WTC11 (cell line): Measurements from ENCODE around the gene REEP3. TPM values are rescaled to one million over a fixed set of nuclear protein-coding genes. Genes with fewer than 3 reads are reported as not detected.

Experiments used
- ATAC-seq: fragments of 200-7000 bp; cut with Tn5 transposase; 2 replicates; pipeline ENCODE4 v1.10.0; 2021; ENCODE audit warnings: mild to moderate bottlenecking, moderate library complexity
- CTCF ChIA-PET: fragments of 300-600 bp; sonication (Branson Sonifier 250); formaldehyde crosslinking; loops from one replicate; lab custom pipeline; 2021; ENCODE audit warnings: antibody characterized with exemption; lab: Charles Lee
- POLR2A ChIA-PET: fragments of 350-600 bp; sonication (Branson Sonifier 250); formaldehyde crosslinking; loops from one replicate; lab custom pipeline; 2021; ENCODE audit warnings: antibody characterized with exemption; lab: Charles Lee
- DNase-seq: peaks from one replicate; pipeline ENCODE4 v3.0.0; 2021; ENCODE audit warnings: low spot score
- H3K27ac Mint-ChIP-seq: 2 replicates; pipeline ENCODE4 v1.8.0; 2021; ENCODE audit warnings: mixed read lengths
- H3K27me3 Mint-ChIP-seq: 2 replicates; pipeline ENCODE4 v1.8.0; 2021; ENCODE audit warnings: low read depth, mild to moderate bottlenecking, moderate library complexity, mixed read lengths
- H3K36me3 Mint-ChIP-seq: 2 replicates; pipeline ENCODE4 v1.8.0; 2021; ENCODE audit warnings: mixed read lengths
- H3K4me1 Mint-ChIP-seq: 2 replicates; pipeline ENCODE4 v1.8.0; 2022; ENCODE audit warnings: mixed read lengths
- H3K4me3 Mint-ChIP-seq: 2 replicates; pipeline ENCODE4 v1.8.0; 2021; ENCODE audit warnings: mild to moderate bottlenecking, moderate library complexity, mixed read lengths
- H3K9me3 Mint-ChIP-seq: 2 replicates; pipeline ENCODE4 v1.8.0; 2021; ENCODE audit warnings: mixed read lengths
- CREM ChIP-seq: sonication (generic); formaldehyde crosslinking; IDR thresholded peaks from 2 replicates; pipeline ENCODE4 v1.8.1; 2022; ENCODE audit warnings: mild to moderate bottlenecking, missing genetic modification reagents, moderate library complexity
- FOXK1 ChIP-seq: sonication (generic); formaldehyde crosslinking; IDR thresholded peaks from 2 replicates; pipeline ENCODE4 v1.8.0; 2022; ENCODE audit warnings: mild to moderate bottlenecking, moderate library complexity, missing genetic modification reagents
- GTF2I ChIP-seq: fragments of 250-450 bp; sonication (Bioruptor Pico); conservative IDR thresholded peaks from 2 replicates; pipeline ENCODE4 v1.4.0; 2021; ENCODE audit warnings: mild to moderate bottlenecking
- IRF2 ChIP-seq: sonication (generic); formaldehyde crosslinking; IDR thresholded peaks from 2 replicates; pipeline ENCODE4 v1.8.0; 2022; ENCODE audit warnings: low read depth, missing genetic modification reagents, borderline replicate concordance
- JUN ChIP-seq: sonication (generic); formaldehyde crosslinking; IDR thresholded peaks from 2 replicates; pipeline ENCODE4 v1.8.0; 2023; ENCODE audit warnings: mild to moderate bottlenecking, missing genetic modification reagents
- MYBL2 ChIP-seq: sonication (generic); formaldehyde crosslinking; IDR thresholded peaks from 2 replicates; pipeline ENCODE4 v1.8.1; 2023; ENCODE audit warnings: mild to moderate bottlenecking, moderate library complexity, missing genetic modification reagents
- NFATC4 ChIP-seq: fragments of 250-450 bp; sonication (Bioruptor Pico); IDR thresholded peaks from 2 replicates; pipeline ENCODE4 v1.9.0; 2021; ENCODE audit warnings: mild to moderate bottlenecking
- RELA ChIP-seq: sonication (generic); formaldehyde crosslinking; IDR thresholded peaks from 2 replicates; pipeline ENCODE4 v1.8.1; 2022; ENCODE audit warnings: missing genetic modification reagents, mild to moderate bottlenecking, borderline replicate concordance
- total RNA-seq: library from RNA; stranded (reverse); gene quantifications from 3 replicates; pipeline ENCODE4 v1.2.3, GENCODE V29; 2021
- TF ChIP-seq, protein P1 (sequence below): fragments of 250-450 bp; sonication (Bioruptor Pico); IDR thresholded peaks from 2 replicates; pipeline ENCODE4 v2.1.2; 2022; ENCODE audit warnings: mild to moderate bottlenecking, moderate library complexity
- TF ChIP-seq, protein P2 (sequence below): sonication (generic); formaldehyde crosslinking; IDR thresholded peaks from 2 replicates; pipeline ENCODE4 v1.8.0; 2023; ENCODE audit warnings: missing genetic modification reagents
- TF ChIP-seq, protein P3 (sequence below): fragments of 250-450 bp; sonication (Bioruptor Pico); conservative IDR thresholded peaks from 2 replicates; pipeline ENCODE4 v1.9.0; 2021; ENCODE audit warnings: mild to moderate bottlenecking
- TF ChIP-seq, protein P4 (sequence below): sonication (generic); formaldehyde crosslinking; IDR thresholded peaks from 2 replicates; pipeline ENCODE4 v1.8.0; 2022; ENCODE audit warnings: mild to moderate bottlenecking, missing genetic modification reagents
- TF ChIP-seq, protein P5 (sequence below): sonication (generic); formaldehyde crosslinking; IDR thresholded peaks from 2 replicates; pipeline ENCODE4 v1.8.0; 2022; ENCODE audit warnings: mild to moderate bottlenecking, missing genetic modification reagents
- TF ChIP-seq, protein P6 (sequence below): sonication (generic); formaldehyde crosslinking; conservative IDR thresholded peaks from 2 replicates; pipeline ENCODE4 v1.8.1; 2023; ENCODE audit warnings: mild to moderate bottlenecking, low read depth, missing genetic modification reagents, moderate library complexity
- TF ChIP-seq, protein P7 (sequence below): sonication (generic); formaldehyde crosslinking; IDR thresholded peaks from 2 replicates; pipeline ENCODE4 v1.8.0; 2023; ENCODE audit warnings: mild to moderate bottlenecking, missing genetic modification reagents
- TF ChIP-seq, protein P8 (sequence below): sonication (generic); formaldehyde crosslinking; IDR thresholded peaks from 2 replicates; pipeline ENCODE4 v1.8.1; 2022; ENCODE audit warnings: missing genetic modification reagents, borderline replicate concordance

REEP3 gene
- total RNA-seq, 1 experiment from 2014 or later: 18.5 TPM

DNA sequence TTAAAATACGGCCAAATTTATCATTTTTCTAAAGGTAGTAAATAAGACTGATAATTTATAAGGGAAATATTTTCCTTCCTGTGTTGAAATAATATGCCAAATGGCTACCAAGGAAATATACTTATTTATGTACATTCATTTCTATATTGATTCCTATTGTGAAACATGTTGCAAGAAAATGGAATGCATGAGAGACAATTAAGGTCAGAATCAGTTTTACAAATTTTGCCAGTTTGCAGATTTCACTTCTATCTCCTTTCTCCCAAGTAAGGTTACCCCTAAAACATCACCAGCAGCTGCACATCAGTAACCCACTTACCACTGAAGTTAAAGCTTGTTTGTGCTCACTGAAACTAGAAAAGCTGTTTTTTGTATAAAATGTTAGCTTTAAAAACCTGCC, 19.2 kb upstream of the REEP3 start (continued):
- TF ChIP-seq, protein P1, sequence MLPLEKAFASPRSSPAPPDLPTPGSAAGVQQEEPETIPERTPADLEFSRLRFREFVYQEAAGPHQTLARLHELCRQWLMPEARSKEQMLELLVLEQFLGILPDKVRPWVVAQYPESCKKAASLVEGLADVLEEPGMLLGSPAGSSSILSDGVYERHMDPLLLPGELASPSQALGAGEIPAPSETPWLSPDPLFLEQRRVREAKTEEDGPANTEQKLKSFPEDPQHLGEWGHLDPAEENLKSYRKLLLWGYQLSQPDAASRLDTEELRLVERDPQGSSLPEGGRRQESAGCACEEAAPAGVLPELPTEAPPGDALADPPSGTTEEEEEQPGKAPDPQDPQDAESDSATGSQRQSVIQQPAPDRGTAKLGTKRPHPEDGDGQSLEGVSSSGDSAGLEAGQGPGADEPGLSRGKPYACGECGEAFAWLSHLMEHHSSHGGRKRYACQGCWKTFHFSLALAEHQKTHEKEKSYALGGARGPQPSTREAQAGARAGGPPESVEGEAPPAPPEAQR (CRISPR knock-in tag): no peak
- TF ChIP-seq, protein P2, sequence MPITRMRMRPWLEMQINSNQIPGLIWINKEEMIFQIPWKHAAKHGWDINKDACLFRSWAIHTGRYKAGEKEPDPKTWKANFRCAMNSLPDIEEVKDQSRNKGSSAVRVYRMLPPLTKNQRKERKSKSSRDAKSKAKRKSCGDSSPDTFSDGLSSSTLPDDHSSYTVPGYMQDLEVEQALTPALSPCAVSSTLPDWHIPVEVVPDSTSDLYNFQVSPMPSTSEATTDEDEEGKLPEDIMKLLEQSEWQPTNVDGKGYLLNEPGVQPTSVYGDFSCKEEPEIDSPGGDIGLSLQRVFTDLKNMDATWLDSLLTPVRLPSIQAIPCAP: no peak

DNA sequence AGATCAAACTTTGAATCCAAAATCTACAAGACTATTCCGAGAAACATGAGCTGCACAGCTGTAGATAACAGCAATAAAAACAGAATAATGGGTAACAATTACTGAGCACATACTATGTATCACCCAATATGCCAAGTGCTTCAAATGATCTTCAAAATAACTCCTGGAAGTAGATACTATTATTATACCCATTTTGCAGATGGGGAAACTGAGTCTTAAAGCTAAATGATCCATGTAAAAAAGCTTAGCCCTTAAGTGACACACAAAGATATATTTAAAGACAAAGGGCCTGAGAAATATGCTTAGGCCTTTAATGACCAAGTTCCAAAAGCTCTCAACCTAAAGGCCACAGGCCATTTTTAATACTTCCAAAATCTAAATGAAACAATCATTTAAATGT, 18.4 kb upstream of the REEP3 start:
- Mint-ChIP-seq H3K4me3 (no peak overlapping the region), H3K36me3 (no peaks in the 10 kb centered on the region), H3K9me3 (no peaks in the 10 kb centered on the region), H3K27me3 (no peaks in the 10 kb centered on the region), H3K27ac (no peak overlapping the region), H3K4me1 (peaks cover 34% of the 10 kb centered on the region)
- TF ChIP-seq RELA (CRISPR knock-in tag): no peak
- no peak for TF ChIP-seq IRF2
- TF ChIP-seq, protein P3, sequence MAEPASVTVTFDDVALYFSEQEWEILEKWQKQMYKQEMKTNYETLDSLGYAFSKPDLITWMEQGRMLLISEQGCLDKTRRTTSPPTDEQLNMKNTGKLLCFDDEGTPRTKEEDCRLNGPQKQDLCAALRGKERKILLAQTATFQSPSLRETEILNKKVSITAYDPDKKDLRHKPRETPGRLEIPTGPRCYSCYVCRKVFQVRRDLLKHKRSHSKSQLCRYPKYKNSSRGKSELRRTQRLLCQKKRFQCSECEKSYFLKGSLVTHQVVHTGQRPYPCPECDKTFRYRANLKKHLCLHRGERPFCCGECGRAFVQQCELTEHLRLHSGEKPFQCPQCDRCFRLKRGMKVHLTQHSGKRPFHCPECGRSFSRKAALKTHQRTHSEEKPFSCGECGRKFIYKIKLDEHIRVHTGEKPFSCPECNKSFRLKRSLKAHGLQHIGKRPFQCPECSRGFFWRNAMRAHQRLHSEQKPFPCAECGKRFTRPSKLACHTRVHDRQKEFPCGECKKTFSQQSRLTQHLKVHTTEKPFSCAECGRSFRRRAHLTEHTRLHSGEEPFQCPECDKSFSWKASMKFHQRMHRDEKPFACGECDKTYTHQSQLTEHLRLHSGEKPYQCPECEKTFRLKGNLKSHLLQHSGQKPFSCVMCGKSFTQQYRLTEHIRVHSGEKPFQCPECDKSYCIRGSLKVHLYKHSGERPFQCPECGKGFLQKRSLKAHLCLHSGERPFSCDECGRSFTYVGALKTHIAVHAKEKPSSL: no peak
- no peak for TF ChIP-seq GTF2I (CRISPR knock-in tag)
- TF ChIP-seq, protein P4, sequence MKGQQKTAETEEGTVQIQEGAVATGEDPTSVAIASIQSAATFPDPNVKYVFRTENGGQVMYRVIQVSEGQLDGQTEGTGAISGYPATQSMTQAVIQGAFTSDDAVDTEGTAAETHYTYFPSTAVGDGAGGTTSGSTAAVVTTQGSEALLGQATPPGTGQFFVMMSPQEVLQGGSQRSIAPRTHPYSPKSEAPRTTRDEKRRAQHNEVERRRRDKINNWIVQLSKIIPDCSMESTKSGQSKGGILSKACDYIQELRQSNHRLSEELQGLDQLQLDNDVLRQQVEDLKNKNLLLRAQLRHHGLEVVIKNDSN (CRISPR knock-in tag): no peak
- TF ChIP-seq JUN: no peak
- ATAC-seq: no peak
- CTCF ChIA-PET: interaction anchor here (1.4 kb wide), 1 partner anchor 217 kb away, joined by 5 read pairs; no protein-coding TSS in a partner anchor
- POLR2A ChIA-PET: interaction anchor here (0.7 kb wide), 2 partner anchors 9 to 1751 kb away, joined by 4 to 9 read pairs; no protein-coding TSS in a partner anchor
- no peak for DNase-seq

DNA sequence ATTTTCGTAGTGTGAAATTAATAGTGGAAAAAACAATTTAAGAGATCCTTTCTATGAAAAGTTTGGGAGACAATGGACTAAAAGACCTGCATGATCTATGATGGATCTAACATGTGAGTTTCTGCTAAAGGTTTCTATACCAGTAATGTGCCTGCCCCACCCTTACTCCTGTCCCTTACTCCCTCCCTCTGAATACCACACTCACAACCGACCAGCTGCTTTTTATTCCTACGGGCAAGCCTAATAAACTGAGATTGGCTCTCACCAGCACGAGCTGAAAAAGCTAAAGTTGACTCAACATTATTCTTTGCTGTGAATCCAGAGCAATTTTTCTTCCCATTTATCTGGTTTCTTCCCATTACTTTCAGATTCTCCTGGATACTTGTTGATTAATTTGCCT, 17.8 kb upstream of the REEP3 start:
- H3K4me1 Mint-ChIP-seq: peaks cover 34% of the 10 kb centered on the region
- H3K4me3 Mint-ChIP-seq: no peak overlapping the region
- DNase-seq: no peak
- ChIA-PET POLR2A (no interaction called here), CTCF (interaction anchor here (1.0 to 1.7 kb wide), 3 partner anchors 126 to 217 kb away, joined by 3 to 6 read pairs (median 5); no protein-coding TSS in a partner anchor)
- ATAC-seq: no peak
- no peaks in the 10 kb centered on the region for H3K36me3 Mint-ChIP-seq
- peak overlapping the region; percentile 91 for H3K27ac Mint-ChIP-seq
- no peaks in the 10 kb centered on the region for H3K9me3 Mint-ChIP-seq
- H3K27me3 Mint-ChIP-seq: no peaks in the 10 kb centered on the region
- TF ChIP-seq, protein P5, sequence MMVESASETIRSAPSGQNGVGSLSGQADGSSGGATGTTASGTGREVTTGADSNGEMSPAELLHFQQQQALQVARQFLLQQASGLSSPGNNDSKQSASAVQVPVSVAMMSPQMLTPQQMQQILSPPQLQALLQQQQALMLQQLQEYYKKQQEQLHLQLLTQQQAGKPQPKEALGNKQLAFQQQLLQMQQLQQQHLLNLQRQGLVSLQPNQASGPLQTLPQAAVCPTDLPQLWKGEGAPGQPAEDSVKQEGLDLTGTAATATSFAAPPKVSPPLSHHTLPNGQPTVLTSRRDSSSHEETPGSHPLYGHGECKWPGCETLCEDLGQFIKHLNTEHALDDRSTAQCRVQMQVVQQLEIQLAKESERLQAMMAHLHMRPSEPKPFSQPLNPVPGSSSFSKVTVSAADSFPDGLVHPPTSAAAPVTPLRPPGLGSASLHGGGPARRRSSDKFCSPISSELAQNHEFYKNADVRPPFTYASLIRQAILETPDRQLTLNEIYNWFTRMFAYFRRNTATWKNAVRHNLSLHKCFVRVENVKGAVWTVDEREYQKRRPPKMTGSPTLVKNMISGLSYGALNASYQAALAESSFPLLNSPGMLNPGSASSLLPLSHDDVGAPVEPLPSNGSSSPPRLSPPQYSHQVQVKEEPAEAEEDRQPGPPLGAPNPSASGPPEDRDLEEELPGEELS (CRISPR knock-in tag): no peak
- TF ChIP-seq CREM (CRISPR knock-in tag) (no peak), NFATC4 (no peak), MYBL2 (CRISPR knock-in tag) (no peak), FOXK1 (CRISPR knock-in tag) (no peak)
- TF ChIP-seq, protein P1 (CRISPR knock-in tag): no peak
- TF ChIP-seq, protein P6, sequence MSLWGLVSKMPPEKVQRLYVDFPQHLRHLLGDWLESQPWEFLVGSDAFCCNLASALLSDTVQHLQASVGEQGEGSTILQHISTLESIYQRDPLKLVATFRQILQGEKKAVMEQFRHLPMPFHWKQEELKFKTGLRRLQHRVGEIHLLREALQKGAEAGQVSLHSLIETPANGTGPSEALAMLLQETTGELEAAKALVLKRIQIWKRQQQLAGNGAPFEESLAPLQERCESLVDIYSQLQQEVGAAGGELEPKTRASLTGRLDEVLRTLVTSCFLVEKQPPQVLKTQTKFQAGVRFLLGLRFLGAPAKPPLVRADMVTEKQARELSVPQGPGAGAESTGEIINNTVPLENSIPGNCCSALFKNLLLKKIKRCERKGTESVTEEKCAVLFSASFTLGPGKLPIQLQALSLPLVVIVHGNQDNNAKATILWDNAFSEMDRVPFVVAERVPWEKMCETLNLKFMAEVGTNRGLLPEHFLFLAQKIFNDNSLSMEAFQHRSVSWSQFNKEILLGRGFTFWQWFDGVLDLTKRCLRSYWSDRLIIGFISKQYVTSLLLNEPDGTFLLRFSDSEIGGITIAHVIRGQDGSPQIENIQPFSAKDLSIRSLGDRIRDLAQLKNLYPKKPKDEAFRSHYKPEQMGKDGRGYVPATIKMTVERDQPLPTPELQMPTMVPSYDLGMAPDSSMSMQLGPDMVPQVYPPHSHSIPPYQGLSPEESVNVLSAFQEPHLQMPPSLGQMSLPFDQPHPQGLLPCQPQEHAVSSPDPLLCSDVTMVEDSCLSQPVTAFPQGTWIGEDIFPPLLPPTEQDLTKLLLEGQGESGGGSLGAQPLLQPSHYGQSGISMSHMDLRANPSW (CRISPR knock-in tag): no peak
- TF ChIP-seq, protein P7, sequence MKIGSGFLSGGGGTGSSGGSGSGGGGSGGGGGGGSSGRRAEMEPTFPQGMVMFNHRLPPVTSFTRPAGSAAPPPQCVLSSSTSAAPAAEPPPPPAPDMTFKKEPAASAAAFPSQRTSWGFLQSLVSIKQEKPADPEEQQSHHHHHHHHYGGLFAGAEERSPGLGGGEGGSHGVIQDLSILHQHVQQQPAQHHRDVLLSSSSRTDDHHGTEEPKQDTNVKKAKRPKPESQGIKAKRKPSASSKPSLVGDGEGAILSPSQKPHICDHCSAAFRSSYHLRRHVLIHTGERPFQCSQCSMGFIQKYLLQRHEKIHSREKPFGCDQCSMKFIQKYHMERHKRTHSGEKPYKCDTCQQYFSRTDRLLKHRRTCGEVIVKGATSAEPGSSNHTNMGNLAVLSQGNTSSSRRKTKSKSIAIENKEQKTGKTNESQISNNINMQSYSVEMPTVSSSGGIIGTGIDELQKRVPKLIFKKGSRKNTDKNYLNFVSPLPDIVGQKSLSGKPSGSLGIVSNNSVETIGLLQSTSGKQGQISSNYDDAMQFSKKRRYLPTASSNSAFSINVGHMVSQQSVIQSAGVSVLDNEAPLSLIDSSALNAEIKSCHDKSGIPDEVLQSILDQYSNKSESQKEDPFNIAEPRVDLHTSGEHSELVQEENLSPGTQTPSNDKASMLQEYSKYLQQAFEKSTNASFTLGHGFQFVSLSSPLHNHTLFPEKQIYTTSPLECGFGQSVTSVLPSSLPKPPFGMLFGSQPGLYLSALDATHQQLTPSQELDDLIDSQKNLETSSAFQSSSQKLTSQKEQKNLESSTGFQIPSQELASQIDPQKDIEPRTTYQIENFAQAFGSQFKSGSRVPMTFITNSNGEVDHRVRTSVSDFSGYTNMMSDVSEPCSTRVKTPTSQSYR: no peak
- TF ChIP-seq, protein P8, sequence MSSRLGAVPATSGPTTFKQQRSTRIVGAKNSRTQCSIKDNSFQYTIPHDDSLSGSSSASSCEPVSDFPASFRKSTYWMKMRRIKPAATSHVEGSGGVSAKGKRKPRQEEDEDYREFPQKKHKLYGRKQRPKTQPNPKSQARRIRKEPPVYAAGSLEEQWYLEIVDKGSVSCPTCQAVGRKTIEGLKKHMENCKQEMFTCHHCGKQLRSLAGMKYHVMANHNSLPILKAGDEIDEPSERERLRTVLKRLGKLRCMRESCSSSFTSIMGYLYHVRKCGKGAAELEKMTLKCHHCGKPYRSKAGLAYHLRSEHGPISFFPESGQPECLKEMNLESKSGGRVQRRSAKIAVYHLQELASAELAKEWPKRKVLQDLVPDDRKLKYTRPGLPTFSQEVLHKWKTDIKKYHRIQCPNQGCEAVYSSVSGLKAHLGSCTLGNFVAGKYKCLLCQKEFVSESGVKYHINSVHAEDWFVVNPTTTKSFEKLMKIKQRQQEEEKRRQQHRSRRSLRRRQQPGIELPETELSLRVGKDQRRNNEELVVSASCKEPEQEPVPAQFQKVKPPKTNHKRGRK: no peak
